ENCODE data around the gene GPATCH4.
A peak's percentile ranks its signal among the peaks of the same experiment; 100 is the strongest.
"Not testable (repeated sequence)": the region's sequence is repeated elsewhere in the genome, so short reads cannot be mapped to it uniquely, and the experiment has no call there.

Gene GPATCH4

DNA sequence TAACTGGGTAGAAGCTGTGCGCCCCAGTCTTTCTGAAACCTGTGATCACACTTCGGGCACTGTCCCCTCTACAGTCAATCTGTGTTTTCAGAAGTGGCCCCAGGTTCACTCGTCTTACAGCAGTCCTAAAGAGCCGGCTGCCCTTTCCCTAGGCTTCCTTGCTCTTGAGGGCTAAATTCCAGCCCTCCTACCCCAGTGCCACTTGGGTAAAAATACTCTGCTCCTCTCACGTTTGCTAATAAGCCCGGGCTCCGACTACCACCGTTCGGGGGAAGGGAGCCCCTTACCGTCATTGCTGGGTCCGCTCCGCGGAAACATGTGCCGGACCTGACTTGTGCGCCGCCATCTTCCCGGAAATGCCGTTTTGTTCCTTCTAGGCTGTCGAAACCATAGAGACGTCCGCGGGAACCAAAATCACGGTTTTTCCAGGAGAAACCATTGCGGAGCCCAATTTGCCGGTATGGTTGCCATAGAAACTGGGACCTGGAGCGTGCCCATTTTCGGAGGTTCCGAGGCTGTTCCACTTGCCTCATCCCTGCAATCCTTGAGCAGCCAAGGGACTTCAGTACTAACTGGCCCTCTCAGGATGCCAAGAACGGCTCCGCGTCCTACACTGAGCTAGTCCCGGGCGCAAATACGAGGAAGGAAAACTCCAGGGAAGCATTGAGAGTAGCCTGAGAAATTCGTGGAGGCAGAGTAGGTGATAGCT, at the start of gene GPATCH4:
Gene GPATCH4 (minus strand): TSS at position 358 of the 709 bp plus-strand sequence.
- DNase-seq: peak; percentile 91

DNA sequence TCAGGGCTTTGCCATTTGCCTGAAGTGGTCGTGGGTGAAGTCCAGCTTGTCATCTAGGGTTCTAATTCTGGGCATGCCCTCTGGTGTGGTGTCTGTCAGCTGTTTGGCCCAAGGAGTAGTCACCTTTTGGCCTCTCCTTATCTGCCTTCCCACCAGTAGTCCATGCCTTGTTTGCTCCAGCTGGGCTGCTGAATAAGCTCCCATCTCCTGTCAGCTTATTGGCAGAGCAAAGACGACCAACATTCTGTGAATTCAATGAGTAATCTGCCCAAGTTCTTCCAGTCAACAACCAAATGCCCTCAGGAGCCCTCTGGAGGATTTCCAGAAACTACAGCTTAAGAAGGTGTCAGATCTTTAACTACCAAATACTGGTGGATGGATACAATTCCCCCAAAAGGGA, 47.7 kb upstream of the GPATCH4 start:
- no peak for DNase-seq

DNA sequence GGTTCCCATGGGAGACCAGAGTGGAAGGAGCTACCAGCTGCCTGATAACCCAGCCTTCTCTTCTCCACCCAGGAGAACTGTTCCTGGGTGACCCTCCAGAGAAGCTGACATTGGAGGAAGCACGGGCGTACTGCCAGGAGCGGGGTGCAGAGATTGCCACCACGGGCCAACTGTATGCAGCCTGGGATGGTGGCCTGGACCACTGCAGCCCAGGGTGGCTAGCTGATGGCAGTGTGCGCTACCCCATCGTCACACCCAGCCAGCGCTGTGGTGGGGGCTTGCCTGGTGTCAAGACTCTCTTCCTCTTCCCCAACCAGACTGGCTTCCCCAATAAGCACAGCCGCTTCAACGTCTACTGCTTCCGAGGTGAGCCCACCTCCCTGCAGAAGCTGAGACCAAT, 47.2 kb upstream of the GPATCH4 start:
- DNase-seq: no peak

DNA sequence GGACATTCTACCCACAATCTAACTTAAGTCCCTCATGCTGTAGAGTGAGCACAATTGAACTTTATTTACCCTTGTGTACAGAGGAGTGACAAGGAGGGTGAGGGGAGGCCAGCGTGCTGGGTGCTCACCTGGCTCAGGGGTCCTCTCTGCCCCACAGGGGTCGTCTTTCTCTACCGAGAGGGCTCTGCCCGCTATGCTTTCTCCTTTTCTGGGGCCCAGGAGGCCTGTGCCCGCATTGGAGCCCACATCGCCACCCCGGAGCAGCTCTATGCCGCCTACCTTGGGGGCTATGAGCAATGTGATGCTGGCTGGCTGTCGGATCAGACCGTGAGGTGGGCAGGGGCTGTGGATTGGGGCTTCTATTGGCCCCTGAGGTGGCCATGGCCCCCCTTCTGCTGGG, 46.1 kb upstream of the GPATCH4 start:
- DNase-seq: no peak

DNA sequence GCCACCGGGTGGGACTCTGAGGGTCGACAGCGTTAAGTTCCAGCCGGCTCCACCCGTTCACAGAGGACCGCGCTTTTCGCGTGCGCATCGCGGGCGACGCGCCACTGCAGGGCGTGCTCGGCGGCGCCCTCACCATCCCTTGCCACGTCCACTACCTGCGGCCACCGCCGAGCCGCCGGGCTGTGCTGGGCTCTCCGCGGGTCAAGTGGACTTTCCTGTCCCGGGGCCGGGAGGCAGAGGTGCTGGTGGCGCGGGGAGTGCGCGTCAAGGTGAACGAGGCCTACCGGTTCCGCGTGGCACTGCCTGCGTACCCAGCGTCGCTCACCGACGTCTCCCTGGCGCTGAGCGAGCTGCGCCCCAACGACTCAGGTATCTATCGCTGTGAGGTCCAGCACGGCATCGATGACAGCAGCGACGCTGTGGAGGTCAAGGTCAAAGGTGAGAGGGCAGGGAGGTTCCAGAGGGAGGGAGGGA, 45.5 kb upstream of the GPATCH4 start:
- DNase-seq: no peak

DNA sequence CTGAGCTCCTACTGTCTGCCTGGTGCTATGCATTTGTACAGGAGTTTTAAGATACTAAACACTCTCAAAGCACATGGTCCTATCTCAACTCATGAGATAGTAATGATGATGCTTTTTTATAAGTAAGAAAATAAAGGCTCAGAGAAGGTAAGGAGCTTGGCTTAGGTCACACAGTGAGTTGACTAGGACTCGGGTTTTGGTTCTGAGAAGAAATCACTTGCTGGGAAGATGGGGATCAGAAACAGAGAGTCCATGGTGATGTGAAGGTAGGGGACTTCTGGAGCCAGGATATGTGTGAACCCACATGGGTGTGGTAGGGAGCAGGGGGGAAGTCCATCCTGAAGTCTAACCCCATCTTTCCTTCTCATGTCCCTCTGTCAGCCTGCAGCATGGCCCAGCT, 44.4 kb upstream of the GPATCH4 start:
- DNase-seq: no peak

DNA sequence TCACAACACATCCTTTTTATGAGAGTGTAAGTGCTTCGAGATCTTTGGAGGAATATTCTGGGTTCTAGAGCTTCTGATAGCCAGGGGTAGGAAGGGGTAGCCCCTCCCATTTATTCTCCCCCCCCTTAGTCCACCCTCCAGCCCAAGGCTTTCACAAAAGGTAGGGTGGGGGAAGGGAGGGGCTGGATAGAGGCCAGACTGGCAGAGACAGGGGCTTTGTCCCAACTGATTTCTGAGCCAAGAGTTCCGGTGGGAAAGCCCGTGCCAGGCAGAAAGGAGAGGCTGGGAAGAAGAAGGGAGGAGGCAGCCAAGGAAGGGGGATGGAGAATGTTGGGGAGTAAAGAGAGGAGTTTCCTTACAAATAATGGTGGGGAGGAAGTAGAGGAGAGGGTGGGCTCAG, 43.8 kb upstream of the GPATCH4 start:
- DNase-seq: no peak

DNA sequence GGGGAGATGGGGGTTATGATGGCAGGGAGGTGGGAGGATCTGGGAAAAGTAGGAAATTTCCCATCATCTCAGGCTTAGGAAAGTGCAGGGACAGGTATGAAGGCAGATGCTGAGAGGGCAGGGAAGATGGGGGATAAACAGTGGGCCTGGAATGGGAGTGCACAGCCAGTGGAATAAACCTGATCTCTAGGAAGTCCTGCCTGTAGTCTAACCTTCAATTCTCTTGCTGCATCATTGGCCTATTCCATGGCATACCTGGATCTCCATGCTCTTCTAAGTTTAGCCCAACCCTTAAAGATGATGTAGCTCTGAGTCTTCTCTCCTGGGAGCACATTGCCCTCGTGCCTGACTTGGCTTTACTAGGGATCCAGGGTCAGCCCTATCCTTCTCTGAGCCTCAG, 43.4 kb upstream of the GPATCH4 start:
- DNase-seq: no peak

DNA sequence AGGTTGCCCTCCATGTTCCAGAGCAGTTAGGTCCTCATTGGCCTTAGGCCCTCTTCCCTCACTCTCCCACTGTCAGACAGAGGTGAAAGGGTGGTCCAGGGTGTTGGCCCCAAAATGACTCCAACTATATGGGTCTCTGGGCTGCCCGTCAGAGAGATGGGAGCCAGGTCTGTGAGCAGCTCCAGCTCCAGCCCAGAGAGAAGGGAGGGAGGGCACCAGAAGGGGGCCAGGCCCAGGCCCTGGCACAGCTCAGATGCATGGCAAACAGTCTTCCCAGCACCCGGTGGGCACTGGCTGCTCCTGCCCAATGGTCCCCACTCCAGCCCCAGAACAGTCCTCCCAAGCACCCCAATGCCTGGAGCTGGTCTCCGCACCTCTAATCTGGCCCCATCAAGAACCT, 42.9 kb upstream of the GPATCH4 start:
- no peak for DNase-seq

DNA sequence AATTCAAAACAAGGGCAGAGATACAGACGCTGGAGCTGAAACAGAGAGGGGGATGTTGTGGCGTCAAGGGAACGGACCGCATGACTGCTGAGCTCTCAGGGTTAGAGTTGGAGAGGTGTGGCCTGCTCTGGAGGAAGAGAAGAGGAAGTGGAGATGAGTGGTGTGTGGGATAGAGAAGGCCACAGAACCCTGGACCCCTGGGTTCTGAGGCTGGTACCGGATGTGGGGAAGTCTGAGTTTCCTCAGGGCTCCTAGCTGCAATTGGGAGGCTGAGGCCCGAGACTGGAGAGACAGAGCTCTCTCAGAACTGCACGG, 42.5 kb upstream of the GPATCH4 start:
- DNase-seq: peak; percentile 64

DNA sequence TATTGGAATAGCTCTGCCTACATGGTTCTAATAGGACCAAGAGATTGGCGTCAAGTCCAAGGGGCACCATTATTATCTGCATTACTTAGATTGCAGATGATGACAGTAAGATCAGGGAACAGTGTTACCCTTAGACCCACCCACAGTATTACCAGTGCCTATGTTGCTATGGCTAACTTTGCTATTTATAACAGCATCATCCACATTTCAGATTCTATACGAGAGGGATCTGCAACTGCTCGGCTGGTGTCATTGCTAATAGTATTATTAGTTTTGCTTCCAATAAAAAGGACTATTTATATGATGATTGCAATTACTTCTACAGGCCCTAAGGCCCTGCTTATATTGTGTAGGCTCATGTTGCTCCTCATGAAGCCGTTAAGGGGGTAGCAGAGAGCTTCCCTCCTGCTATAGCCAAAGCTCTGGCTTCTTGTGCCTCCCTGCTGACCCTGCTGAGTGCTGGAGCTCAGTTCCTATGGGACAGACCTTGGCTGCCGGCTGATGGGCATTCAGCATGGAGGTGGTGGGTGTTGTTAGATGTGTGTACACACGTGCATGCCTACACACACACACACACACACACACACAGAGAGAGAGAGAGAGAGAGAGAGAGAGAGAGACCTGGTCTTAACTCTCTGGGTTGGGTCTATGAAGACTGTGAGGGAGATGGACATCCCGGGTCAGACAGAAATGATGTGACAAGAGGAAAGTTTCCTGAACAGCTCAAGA, 41.9 kb upstream of the GPATCH4 start:
- DNase-seq: no peak

DNA sequence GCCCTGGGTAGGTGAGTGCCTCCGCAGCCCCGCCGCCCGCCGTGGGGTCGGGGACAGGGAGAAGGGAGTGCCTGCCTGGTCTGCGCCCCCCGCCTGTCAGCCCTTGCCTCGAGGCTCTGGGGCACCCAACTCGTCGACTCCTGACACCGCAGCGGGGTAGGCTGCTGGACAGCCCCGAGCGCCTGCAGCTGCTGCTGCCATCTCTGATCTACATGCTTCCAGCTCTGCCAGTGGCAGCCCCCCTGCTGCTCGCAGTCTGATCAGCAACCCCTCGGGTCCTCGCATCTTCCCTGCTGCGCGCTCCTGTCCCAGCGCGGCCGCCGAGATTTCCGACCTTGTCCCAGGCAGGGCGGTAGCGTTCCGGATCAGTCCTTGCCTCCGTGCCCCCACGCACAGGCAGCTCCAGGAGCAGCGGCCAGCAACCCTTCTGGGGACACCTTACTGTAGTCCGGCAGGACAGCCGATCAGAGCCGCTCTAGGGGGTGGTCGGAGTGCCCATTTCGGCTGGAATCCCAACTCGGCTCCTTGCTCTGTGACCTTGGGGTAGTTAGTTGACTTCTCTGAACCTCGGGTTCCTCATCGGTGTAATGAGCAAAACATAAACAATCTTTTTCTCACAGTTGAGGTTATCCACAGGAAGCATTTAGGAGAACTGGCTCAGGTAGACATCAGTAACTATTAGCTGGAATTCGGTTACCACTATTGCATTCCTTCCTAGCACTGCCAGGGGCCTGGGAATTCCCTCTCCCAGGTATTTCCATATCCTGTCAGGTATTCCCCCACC, 41.2 kb upstream of the GPATCH4 start:
- DNase-seq: no peak

DNA sequence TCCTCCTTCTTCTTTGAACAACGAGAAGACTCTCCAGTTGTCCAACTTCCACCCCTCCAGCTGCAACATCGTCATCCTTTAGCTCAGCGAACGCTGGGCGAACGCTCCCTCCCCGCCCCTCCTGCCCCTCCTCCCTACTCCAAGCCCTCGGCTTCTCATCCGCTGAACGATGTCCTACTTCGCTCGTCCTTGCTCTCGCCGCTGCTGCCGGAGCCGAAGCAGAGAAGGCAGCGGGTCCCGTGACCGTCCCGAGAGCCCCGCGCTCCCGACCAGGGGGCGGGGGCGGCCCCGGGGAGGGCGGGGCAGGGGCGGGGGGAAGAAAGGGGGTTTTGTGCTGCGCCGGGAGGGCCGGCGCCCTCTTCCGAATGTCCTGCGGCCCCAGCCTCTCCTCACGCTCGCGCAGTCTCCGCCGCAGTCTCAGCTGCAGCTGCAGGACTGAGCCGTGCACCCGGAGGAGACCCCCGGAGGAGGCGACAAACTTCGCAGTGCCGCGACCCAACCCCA, 40.5 kb upstream of the GPATCH4 start, which contains the start of gene BCAN:
Gene BCAN (plus strand): TSS at position 357 of the 504 bp plus-strand sequence. CDS start 3,938 bp downstream, outside the sequence.
- no peak for DNase-seq

DNA sequence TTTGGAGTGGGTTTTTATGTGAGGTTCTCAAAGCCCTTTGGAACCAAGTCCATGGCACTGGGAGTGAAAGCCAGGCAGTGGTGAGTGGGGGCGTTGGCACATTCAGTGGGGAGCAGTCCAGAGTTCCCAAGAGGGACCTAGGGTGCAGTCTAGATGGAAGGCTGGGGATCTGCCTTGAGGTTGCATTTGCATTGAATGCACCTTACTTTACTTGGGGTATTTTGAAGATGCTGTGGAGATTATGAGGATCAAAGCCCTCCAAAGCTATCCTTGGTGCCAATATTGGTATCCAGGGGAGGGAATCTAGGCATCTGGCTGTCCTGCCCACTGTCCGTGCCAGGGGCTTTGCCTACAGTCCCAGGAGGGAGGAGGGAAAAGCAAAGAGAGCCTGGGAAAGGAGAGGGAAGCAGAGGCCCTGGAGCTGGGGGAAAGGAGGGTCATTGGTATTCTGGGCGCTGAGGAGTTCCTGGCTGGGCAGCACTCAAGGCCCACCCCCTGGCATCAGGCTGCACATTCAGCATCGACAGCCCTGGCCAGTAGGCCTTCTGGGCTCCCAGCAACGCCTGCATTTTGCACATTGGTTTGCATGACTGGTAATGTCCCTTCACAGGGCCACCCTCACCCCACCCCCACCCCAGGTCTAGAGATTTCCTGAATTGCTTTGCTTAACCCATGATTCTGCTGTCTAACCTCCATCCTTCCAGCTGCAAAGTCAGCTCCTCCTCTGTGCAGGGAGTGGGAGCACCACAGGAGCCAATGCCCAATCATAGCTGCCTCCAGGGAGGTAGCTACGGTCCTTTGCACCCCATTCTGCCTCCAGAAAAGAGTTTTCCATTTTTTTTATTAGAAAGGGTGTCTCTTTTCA, 39.8 kb upstream of the GPATCH4 start:
- DNase-seq: no peak

DNA sequence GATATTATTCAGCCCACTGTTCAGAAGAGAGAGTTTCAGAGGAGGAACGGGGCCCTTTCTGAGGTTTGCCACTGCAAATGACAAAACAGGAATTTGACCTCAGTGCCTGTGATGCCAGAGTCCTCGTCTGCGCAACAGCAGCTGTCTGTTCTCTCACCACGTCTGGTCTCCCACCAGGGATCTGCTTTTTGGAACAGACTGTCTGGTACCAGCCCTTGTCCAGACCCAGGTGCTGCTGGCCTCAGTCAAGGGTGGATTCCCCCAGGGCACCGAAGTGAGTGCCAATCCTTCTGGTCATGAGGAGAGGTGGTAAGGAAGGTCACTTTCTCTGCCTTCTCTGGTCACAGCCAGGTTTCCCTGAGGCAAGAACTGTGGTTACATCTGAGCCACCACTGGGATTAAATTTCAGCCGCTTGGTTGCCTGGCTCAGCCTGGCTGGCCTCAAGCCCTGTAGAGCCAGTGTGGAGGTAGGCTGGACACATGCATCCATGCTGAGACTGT, 38.4 kb upstream of the GPATCH4 start:
- no peak for DNase-seq

DNA sequence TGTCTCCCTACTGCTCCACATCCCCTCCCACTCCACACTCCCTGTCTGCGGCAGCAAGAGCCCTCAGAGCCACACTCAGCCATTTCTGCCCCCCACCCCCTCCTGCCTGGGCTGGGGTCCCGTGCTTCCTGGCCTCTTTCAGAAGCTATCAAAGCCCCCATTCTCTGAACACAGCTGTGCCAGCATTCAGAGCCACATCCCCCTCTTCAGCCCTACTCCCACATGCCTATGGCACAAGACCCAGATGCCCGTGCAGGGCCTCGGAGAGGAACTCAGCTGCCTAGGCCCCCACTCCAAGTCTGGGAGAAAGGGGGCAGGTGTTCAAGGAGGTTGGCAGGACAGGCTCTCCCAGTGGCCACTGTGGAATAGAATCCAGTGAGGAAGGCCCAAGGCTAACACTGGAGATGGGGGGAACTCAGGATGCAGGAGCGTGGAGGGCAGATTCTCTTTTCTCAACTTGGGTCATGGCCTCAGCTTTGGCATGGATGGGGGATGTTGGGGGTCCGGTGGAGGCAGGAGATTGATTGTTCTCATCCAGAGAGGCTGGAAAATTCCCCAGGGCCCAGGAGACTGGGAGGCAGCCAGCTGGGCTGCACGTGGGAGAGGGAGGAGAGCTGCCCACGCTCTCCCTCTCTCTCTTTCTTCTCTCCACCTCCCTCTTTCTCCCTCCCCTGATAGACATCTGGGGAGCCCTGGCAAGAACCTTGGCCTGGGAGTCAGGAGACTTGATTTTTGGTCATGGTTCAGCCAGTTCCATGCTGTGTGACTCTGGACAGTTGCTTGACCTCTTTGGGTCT, 37.1 kb upstream of the GPATCH4 start:
- no peak for DNase-seq

DNA sequence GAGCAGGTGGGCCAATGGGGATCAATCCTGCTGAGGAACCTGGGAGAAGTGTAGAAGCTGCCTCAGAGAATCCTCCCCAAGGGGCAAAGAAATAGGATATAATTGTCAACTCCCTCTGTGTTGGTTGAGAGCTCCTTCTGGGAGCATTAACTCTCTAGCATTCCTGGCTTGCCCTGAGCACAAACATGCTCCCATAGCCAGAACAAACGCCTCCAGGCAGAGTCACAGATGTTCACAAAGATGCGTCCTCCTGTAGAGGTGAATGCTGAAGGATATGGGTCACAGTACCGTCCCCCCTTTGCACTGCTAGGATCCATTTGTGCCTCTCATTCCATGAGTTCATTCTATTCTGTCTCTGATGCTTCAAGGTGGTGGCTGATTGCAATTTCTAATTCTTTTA, 31.1 kb upstream of the GPATCH4 start:
- no peak for DNase-seq

DNA sequence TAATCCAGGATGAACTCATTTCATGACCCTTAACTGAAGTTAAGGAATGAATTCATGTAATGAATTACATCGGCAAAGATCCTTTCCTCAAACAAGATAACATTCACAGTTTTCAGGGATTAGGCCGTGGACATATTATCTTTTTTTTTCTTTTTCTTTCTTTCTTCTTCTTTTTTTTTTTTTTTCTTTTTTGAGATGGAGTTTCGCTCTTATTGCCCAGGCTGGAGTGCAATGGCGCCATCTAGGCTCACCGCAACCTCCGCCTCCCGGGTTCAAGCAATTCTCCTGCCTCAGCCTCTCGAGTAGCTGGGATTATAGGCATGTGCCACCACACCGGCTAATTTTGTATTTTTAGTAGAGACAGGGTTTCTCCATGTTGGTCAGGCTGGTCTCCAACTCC, 29.9 kb upstream of the GPATCH4 start:
- DNase-seq: not testable (repeated sequence)

DNA sequence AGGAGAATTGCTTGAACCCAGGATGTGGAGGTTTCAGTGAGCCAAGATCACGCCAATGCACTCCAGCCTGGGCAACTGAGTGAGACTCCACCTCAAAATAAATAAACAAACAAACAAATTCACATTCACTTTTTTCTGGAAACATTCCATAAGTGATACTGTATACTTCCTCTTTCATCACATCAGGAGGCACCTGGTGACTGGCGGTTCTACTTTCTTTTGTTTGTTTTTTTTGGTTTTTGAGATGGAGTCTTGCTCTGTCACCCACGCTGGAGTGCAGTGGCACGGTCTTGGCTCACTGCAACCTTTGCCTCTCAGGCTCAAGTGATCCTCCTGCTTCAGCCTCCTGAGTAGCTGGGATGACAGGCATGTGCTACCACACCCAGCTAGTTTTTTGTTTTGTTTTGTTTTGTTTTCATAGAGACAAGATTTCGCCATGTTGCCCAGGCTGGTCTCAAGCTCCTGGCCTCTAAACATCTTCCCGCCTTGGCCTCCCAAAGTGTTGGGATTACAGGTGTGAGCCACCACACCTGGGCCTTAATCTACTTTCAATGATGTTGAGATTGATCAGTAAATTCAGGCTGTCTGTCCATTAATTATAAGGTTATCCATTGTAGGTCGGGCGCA, 28.7 kb upstream of the GPATCH4 start:
- no peak for DNase-seq

DNA sequence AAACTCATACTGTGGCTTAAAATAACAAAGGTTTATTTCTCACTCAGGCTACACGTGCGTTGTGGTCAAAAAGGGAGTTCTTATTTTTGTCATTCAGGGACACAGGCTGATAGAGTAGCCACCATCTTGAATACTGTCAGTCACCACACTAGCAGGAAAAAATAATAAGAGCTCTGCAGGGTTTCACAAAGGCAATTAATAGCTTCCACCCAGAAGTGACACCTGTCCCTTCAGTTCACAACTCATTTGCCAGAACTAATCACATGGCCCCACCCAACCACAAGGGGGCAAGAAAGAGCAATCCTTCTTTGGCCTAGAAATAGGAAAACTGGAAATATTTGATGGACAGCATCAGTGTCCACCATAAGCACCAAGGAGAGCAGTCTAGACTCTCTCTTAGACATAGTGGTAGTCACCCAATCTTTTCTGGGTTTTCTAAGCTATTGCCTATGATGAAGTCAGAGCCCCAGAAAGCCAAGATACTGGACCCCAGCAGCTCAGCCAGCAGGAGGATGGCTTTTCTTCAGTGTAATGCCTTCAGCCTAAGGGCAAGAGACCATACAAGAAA, 26.1 kb upstream of the GPATCH4 start:
- peak; percentile 76 for DNase-seq

DNA sequence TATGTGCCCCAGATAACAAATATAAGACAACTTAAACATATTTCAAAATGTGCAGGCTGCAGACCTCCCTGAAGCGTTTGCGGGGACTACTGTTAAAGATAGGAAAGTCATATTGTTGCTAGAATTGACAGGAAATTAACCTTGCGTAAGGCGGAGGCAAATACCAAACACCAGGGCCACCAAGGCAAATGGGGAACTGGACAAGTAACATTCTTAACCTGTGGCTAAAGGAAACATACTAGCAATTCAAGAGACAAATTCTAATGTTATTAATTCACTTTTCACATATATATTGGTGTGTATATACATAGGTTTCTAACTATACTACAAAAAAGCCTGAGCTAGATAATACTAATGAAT, 24.8 kb upstream of the GPATCH4 start:
- no peak for DNase-seq
